ENCODE data around the gene LAMA2.

LAMA2 gene

DNA sequence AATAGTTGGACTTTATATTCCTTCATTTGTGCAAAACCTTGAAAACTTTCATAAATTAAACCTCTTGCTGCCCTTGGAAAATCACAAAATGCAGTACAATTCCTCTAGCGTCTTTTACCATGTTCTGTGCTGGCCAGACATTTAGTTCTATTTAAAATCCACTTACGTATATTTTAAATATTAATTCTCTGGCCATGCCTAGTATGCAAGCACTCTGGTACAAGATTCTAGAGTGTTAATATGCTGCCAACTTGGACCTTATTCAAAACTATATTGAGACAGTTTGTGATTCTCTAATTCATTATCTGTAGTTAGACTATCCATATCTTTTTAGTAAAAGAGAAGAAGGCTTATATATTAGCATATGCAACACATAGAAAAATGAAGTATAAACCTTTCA lies 498.9 kb downstream of the LAMA2 start:
- no peaks in the 10 kb centered on the region for H3K36me3 ChIP-seq (ENCODE audit: control insufficient read depth in 1 of 2, insufficient read depth in 2 of 2, low read length in 2 of 2)
- H3K4me1 ChIP-seq (ENCODE audit: control insufficient read depth in 1 of 2, insufficient read depth in 2 of 2, low read length in 2 of 2) = no peaks in the 10 kb centered on the region
- no peaks in the 10 kb centered on the region for H3K27me3 ChIP-seq (ENCODE audit: control insufficient read depth in 1 of 2, insufficient read depth in 2 of 2, low read length in 2 of 2)
- no peak overlapping the region for H3K9ac ChIP-seq (ENCODE audit: low read depth in 1 of 2, low read length in 2 of 2)
- H3K4me3 ChIP-seq (ENCODE audit: low read depth in 1 of 2, low read length in 2 of 2) = no peak overlapping the region
- no peaks in the 10 kb centered on the region for H3K9me3 ChIP-seq (ENCODE audit: control insufficient read depth in 1 of 2, low read length in 2 of 2)
- no peak overlapping the region for H3K27ac ChIP-seq (ENCODE audit: low read depth, low read length)

DNA sequence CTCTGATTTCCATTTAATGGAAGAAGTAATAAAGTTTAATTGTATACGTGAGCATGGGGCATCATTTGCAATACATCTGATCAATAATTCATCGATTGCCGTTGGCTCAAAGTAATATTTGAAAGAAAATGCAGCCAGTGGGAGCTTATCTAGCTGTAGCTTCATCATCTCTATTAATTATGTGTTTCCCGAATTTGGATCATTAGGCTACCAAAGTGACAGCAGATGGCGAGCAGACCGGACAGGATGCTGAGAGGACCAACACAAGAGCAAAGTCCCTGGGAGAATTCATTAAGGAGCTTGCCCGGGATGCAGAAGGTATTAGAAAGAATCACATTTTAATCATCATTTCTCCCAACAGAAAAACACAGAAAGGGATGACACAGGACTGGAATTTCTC lies 500.0 kb downstream of the LAMA2 start:
- no peak overlapping the region for H3K9ac ChIP-seq (ENCODE audit: low read depth in 1 of 2, low read length in 2 of 2)
- no peak overlapping the region for H3K27ac ChIP-seq (ENCODE audit: low read depth, low read length)
- H3K9me3 ChIP-seq (ENCODE audit: control insufficient read depth in 1 of 2, low read length in 2 of 2) = no peaks in the 10 kb centered on the region
- H3K27me3 ChIP-seq (ENCODE audit: control insufficient read depth in 1 of 2, insufficient read depth in 2 of 2, low read length in 2 of 2) = no peaks in the 10 kb centered on the region
- no peak overlapping the region for H3K4me3 ChIP-seq (ENCODE audit: low read depth in 1 of 2, low read length in 2 of 2)
- no peaks in the 10 kb centered on the region for H3K4me1 ChIP-seq (ENCODE audit: control insufficient read depth in 1 of 2, insufficient read depth in 2 of 2, low read length in 2 of 2)
- no peaks in the 10 kb centered on the region for H3K36me3 ChIP-seq (ENCODE audit: control insufficient read depth in 1 of 2, insufficient read depth in 2 of 2, low read length in 2 of 2)

DNA sequence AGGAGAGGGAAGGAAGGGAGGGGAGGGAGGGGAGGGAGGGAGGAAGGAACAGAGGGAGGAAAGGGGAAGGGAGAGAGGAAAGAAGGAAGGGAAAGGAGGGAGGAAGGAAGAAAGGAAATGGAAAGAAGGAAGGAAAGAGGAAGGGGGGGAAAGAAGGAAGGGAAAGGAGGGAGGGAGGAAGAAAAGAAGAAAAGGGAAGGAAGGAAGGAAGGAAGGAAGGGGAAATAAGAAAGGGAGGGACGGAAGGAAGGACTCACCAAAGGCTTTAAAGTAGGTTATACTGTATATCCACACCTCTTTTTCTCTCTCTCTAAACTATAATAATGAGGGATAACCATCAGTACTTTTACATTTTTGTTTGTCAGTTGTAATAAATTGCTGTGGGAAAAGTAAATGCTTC lies 502.2 kb downstream of the LAMA2 start:
- Histone ChIP-seq H3K9ac (ENCODE audit: low read depth in 1 of 2, low read length in 2 of 2) (no peak overlapping the region), H3K27ac (ENCODE audit: low read depth, low read length) (no peak overlapping the region), H3K4me3 (ENCODE audit: low read depth in 1 of 2, low read length in 2 of 2) (no peak overlapping the region), H3K4me1 (ENCODE audit: control insufficient read depth in 1 of 2, insufficient read depth in 2 of 2, low read length in 2 of 2) (no peaks in the 10 kb centered on the region), H3K36me3 (ENCODE audit: control insufficient read depth in 1 of 2, insufficient read depth in 2 of 2, low read length in 2 of 2) (no peaks in the 10 kb centered on the region), H3K9me3 (ENCODE audit: control insufficient read depth in 1 of 2, low read length in 2 of 2) (no peaks in the 10 kb centered on the region), H3K27me3 (ENCODE audit: control insufficient read depth in 1 of 2, insufficient read depth in 2 of 2, low read length in 2 of 2) (no peaks in the 10 kb centered on the region)

DNA sequence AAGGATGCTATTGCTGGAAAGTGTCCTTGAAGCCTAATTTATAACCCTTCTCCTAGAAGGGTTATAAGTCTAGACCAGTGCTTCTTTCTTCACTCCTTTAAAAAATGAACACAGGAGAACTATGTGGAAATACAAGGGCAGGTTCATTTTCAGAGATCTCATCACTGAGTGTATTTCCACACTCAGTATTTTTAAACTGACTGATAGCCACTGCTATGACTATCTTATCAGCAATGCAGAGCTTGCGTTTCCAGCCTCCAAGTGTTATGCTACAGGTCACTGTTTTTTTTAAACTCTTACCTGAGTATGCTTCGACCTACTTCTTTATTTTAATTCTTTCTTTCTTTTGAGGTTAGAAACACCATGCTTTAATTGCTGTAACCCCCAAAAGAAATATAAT lies 508.0 kb downstream of the LAMA2 start:
- Histone ChIP-seq H3K4me3 (ENCODE audit: low read depth in 1 of 2, low read length in 2 of 2) (no peak overlapping the region), H3K36me3 (ENCODE audit: control insufficient read depth in 1 of 2, insufficient read depth in 2 of 2, low read length in 2 of 2) (no peaks in the 10 kb centered on the region), H3K9me3 (ENCODE audit: control insufficient read depth in 1 of 2, low read length in 2 of 2) (no peaks in the 10 kb centered on the region), H3K27me3 (ENCODE audit: control insufficient read depth in 1 of 2, insufficient read depth in 2 of 2, low read length in 2 of 2) (no peaks in the 10 kb centered on the region), H3K27ac (ENCODE audit: low read depth, low read length) (no peak overlapping the region), H3K4me1 (ENCODE audit: control insufficient read depth in 1 of 2, insufficient read depth in 2 of 2, low read length in 2 of 2) (no peaks in the 10 kb centered on the region), H3K9ac (ENCODE audit: low read depth in 1 of 2, low read length in 2 of 2) (no peak overlapping the region)

DNA sequence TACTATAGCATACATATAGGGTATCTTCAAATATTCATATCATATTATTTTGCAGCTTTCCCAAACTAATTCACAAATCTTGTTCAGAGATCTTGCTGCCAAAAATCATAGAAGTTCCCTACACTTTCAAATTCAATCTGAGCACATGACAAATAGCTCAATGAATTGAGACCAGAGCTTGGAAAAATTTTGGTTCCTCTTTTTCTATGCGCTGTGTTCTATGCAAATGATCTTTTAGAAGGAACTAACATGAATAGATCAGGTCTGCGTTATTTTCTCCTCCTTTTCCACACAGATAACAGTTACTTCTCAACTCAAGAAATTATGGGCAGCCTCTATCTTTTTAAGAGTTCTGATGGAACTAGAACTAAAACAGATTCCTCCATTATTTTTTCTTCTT lies 510.7 kb downstream of the LAMA2 start:
- no peak overlapping the region for H3K27ac ChIP-seq (ENCODE audit: low read depth, low read length)

DNA sequence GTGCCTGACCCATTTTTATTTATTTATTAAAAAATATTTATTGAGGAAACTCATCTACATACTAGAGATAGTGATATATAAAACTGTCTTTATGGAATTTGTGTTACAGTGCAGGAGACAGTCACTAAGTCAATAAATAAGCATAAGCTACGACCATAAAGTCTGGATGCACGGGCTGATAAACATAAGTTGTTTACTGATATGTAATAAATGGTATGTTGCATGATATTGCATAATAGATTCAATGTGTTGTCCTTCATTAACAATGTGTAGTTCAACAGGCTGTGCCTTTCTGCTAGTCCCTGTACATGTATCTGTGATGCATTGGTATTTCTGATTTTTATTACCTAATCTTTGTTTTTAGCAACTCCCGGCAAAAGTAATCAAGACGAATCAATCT lies 515.8 kb downstream of the LAMA2 start:
- H3K9ac ChIP-seq (ENCODE audit: low read depth in 1 of 2, low read length in 2 of 2) = no peak overlapping the region
- no peaks in the 10 kb centered on the region for H3K4me1 ChIP-seq (ENCODE audit: control insufficient read depth in 1 of 2, insufficient read depth in 2 of 2, low read length in 2 of 2)
- H3K27ac ChIP-seq (ENCODE audit: low read depth, low read length) = no peak overlapping the region
- no peaks in the 10 kb centered on the region for H3K36me3 ChIP-seq (ENCODE audit: control insufficient read depth in 1 of 2, insufficient read depth in 2 of 2, low read length in 2 of 2)
- H3K27me3 ChIP-seq (ENCODE audit: control insufficient read depth in 1 of 2, insufficient read depth in 2 of 2, low read length in 2 of 2) = no peaks in the 10 kb centered on the region
- H3K9me3 ChIP-seq (ENCODE audit: control insufficient read depth in 1 of 2, low read length in 2 of 2) = no peaks in the 10 kb centered on the region
- H3K4me3 ChIP-seq (ENCODE audit: low read depth in 1 of 2, low read length in 2 of 2) = no peak overlapping the region

More for the DNA sequence above, 510.7 kb downstream of the LAMA2 start:
- Histone ChIP-seq H3K4me1 (ENCODE audit: control insufficient read depth in 1 of 2, insufficient read depth in 2 of 2, low read length in 2 of 2) (no peaks in the 10 kb centered on the region), H3K4me3 (ENCODE audit: low read depth in 1 of 2, low read length in 2 of 2) (no peak overlapping the region), H3K9me3 (ENCODE audit: control insufficient read depth in 1 of 2, low read length in 2 of 2) (no peaks in the 10 kb centered on the region), H3K36me3 (ENCODE audit: control insufficient read depth in 1 of 2, insufficient read depth in 2 of 2, low read length in 2 of 2) (no peaks in the 10 kb centered on the region), H3K9ac (ENCODE audit: low read depth in 1 of 2, low read length in 2 of 2) (no peak overlapping the region), H3K27me3 (ENCODE audit: control insufficient read depth in 1 of 2, insufficient read depth in 2 of 2, low read length in 2 of 2) (no peaks in the 10 kb centered on the region)

DNA sequence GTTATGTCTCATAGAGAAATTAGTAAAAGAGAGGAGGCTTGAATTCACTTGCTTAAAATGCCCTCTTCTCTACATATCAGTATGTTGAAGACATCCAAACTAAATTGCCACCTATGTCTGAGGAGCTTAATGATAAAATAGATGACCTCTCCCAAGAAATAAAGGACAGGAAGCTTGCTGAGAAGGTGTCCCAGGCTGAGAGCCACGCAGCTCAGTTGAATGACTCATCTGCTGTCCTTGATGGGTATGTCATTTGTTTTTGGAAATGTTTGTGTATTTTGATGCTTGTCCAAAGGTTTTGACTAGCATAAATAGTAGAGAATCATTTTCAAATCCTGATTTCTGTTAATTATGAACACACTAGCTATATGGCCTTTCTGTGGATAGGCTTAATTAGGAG lies 519.3 kb downstream of the LAMA2 start:
- Histone ChIP-seq H3K9ac (ENCODE audit: low read depth in 1 of 2, low read length in 2 of 2) (no peak overlapping the region), H3K27me3 (ENCODE audit: control insufficient read depth in 1 of 2, insufficient read depth in 2 of 2, low read length in 2 of 2) (no peaks in the 10 kb centered on the region), H3K36me3 (ENCODE audit: control insufficient read depth in 1 of 2, insufficient read depth in 2 of 2, low read length in 2 of 2) (no peaks in the 10 kb centered on the region), H3K4me3 (ENCODE audit: low read depth in 1 of 2, low read length in 2 of 2) (no peak overlapping the region), H3K27ac (ENCODE audit: low read depth, low read length) (no peak overlapping the region), H3K9me3 (ENCODE audit: control insufficient read depth in 1 of 2, low read length in 2 of 2) (no peaks in the 10 kb centered on the region), H3K4me1 (ENCODE audit: control insufficient read depth in 1 of 2, insufficient read depth in 2 of 2, low read length in 2 of 2) (no peaks in the 10 kb centered on the region)

DNA sequence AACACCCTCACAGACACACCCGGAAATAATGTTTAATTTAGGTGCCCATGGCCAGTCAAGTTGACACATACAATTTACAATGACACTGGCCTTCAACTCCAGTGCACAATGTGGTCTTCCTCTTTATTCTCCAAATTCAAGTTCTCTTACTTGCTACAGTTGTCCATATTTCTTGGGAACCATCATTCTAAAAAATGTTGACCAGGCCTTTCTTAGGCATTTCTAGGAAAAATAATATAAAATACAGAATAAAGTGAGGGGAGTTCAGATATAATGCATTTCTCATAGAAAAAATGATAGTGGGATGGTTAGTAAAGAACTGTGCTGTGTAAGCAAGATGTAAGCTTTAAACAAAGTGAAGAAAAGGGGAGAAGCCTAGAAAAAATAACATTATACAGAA lies 528.2 kb downstream of the LAMA2 start:
- Histone ChIP-seq H3K27me3 (ENCODE audit: control insufficient read depth in 1 of 2, insufficient read depth in 2 of 2, low read length in 2 of 2) (no peaks in the 10 kb centered on the region), H3K9me3 (ENCODE audit: control insufficient read depth in 1 of 2, low read length in 2 of 2) (no peaks in the 10 kb centered on the region), H3K4me3 (ENCODE audit: low read depth in 1 of 2, low read length in 2 of 2) (no peak overlapping the region), H3K36me3 (ENCODE audit: control insufficient read depth in 1 of 2, insufficient read depth in 2 of 2, low read length in 2 of 2) (no peaks in the 10 kb centered on the region), H3K9ac (ENCODE audit: low read depth in 1 of 2, low read length in 2 of 2) (no peak overlapping the region), H3K4me1 (ENCODE audit: control insufficient read depth in 1 of 2, insufficient read depth in 2 of 2, low read length in 2 of 2) (no peaks in the 10 kb centered on the region), H3K27ac (ENCODE audit: low read depth, low read length) (no peak overlapping the region)

DNA sequence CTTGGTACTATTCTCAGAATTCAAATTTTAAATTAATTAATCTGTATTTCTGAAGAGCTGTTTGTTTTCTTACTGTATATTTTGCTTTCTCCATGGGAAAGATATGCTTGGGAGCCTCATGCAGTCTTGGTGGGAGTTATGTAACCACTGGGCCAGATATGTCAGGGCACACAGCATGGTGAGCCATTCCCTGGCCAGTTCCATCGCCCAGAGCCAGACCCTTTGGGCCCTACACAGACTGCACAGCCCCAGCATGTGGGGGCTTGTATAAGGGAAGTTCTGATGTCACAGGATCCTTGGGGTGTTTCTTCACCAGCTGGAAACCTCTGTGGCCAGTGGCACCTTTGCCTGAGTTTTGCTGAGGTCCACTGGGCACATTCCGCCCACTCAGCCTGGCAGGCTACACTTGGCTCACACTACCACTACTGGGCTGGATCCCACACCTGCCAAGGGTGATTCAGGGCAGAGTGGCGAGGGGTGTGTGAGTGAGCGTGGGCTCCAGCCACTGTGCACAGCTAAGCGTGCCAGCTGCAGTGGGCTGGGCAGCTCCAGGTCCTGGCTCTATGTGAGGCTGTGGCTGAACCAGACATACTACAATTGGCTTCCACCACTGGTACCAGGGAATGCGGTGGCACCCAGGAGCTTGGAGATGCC lies 533.5 kb downstream of the LAMA2 start:
- no peaks in the 10 kb centered on the region for H3K36me3 ChIP-seq (ENCODE audit: control insufficient read depth in 1 of 2, insufficient read depth in 2 of 2, low read length in 2 of 2)
- H3K9me3 ChIP-seq (ENCODE audit: control insufficient read depth in 1 of 2, low read length in 2 of 2) = no peaks in the 10 kb centered on the region
- no peaks in the 10 kb centered on the region for H3K4me1 ChIP-seq (ENCODE audit: control insufficient read depth in 1 of 2, insufficient read depth in 2 of 2, low read length in 2 of 2)
- no peak overlapping the region for H3K27ac ChIP-seq (ENCODE audit: low read depth, low read length)
- H3K9ac ChIP-seq (ENCODE audit: low read depth in 1 of 2, low read length in 2 of 2) = no peak overlapping the region
- no peaks in the 10 kb centered on the region for H3K27me3 ChIP-seq (ENCODE audit: control insufficient read depth in 1 of 2, insufficient read depth in 2 of 2, low read length in 2 of 2)
- H3K4me3 ChIP-seq (ENCODE audit: low read depth in 1 of 2, low read length in 2 of 2) = no peak overlapping the region

DNA sequence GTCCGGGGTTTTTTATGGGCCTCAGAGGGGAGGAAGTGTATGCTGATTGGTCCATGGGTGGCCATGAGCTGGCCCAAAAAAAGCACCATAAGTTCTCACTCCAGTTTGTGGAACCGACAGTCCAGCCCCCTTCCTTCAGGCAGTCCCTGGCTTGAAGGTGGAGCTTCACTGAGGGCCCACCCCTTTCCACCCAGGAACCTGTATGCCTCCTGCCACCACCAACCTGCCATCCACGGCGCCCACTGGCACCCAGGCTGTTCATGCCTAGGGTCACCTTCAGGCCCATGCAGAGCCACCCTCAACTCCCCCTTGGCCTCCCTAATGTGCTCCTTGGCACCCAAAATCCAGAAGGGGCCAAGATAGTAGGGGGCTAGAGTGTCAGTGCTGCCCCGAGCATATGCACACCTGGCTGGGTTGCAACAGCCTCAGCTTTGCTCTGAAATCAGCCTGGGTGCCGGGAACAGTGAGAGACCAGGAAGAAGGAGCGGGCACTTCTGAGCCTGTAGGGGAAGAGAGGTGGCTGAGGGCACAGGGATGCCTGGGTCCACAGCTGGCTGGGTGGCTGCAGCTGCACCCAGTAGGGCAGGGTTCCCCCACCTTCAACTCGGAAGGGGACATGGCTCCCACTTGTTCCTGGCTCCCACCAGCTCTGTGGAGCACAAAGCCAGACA lies 534.6 kb downstream of the LAMA2 start:
- Histone ChIP-seq H3K4me1 (ENCODE audit: control insufficient read depth in 1 of 2, insufficient read depth in 2 of 2, low read length in 2 of 2) (no peaks in the 10 kb centered on the region), H3K9me3 (ENCODE audit: control insufficient read depth in 1 of 2, low read length in 2 of 2) (no peaks in the 10 kb centered on the region), H3K4me3 (ENCODE audit: low read depth in 1 of 2, low read length in 2 of 2) (no peak overlapping the region), H3K9ac (ENCODE audit: low read depth in 1 of 2, low read length in 2 of 2) (no peak overlapping the region), H3K27me3 (ENCODE audit: control insufficient read depth in 1 of 2, insufficient read depth in 2 of 2, low read length in 2 of 2) (no peaks in the 10 kb centered on the region), H3K36me3 (ENCODE audit: control insufficient read depth in 1 of 2, insufficient read depth in 2 of 2, low read length in 2 of 2) (no peaks in the 10 kb centered on the region), H3K27ac (ENCODE audit: low read depth, low read length) (no peak overlapping the region)
